Pancreas (tissue), 10 donors: ENCODE data around the gene CDX1. TPM values are rescaled to one million over a fixed set of nuclear protein-coding genes. Genes with fewer than 3 reads are reported as not detected.

Experiments used
- ATAC-seq, 4 donors: fragments of 200-7000 bp; cut with Tn5 transposase; one replicate each; pipeline versions ENCODE4 v1.8.0 to v1.9.1; 2020; ENCODE audit warnings: mild to moderate bottlenecking in 4 of 4, moderate library complexity in 4 of 4
- DNase-seq, 6 donors: peaks; one replicate each; pipeline ENCODE4 v3.0.0-alpha.2; 2020
- FAIRE-seq: peaks from 2 replicates; lab custom pipeline; 2012; peaks lifted over from hg19 to GRCh38; lab: Jason Lieb, UNC
- H3K27ac ChIP-seq, 4 donors: fragments of 200-600 bp; sonication (generic); 1 replicate in 3 of 4; 2 replicates in 1 of 4; pipeline versions ENCODE4 v1.5.0 to v1.8.0; 2020
- H3K27me3 ChIP-seq, 4 donors: fragments of 200-600 bp; one replicate each; pipeline ENCODE4 v1.8.0; 2021
- H3K36me3 ChIP-seq, 3 donors: fragments of 200-600 bp; sonication (generic) in 1 of 3; one replicate each; pipeline versions ENCODE4 v1.5.0 to v1.8.0; 2020 to 2021
- H3K4me1 ChIP-seq, 3 donors: fragments of 200-600 bp; one replicate each; pipeline ENCODE4 v1.8.0; 2021
- H3K4me3 ChIP-seq, 4 donors: fragments of 200-600 bp; sonication (generic) in 2 of 4; one replicate each; pipeline versions ENCODE4 v1.5.0 to v1.8.0; 2020 to 2021
- H3K9me3 ChIP-seq, 4 donors: fragments of 200-600 bp; one replicate each; pipeline ENCODE4 v1.8.0; 2021
- CTCF ChIP-seq, 4 donors: fragments of 200-600 bp; sonication (generic) in 3 of 4; IDR thresholded peaks; one replicate each; pipeline versions ENCODE4 v1.5.0 to v1.8.0; 2021; ENCODE audit warnings: antibody characterized with exemption in 4 of 4
- WGBS, 2 donors: extraction: QIAGEN DNeasy Blood & Tissue Kit; methylation state at CpG; one replicate each; pipeline ENCODE4 v1.1.7; 2013; 5-methylcytosine and 5-hydroxymethylcytosine counted together
- intact Hi-C, 3 donors: fragments of 100-400 bp; cut with DNase I; formaldehyde crosslinking; loops; one replicate each; pipeline versions ENCODE4 v1.11.1 to v1.14.2; 2022
- polyA plus RNA-seq, 2 donors: library from polyadenylated mRNA; stranded (reverse); fragments of 200-250 nt; gene quantifications; one replicate each; pipeline ENCODE4 v1.2.3, GENCODE V29; 2013
- total RNA-seq, 6 donors: library from RNA; stranded (reverse); fragmentation: NEBNext Ultra II Directional in 4 of 6; extraction: Animal tissue kit (Norgen Biotek cat#: 25700) in 4 of 6; gene quantifications; one replicate each; pipeline versions ENCODE4 v1.2.1 to v1.2.4, GENCODE V29; 2021 to 2023
- donor health status: healthy with polysubstance abuse.
- donor health status: DM: no; HTN: no; CAD: no; lungs with moderate emphysema.
- donor health status: DM: no; HTN: no; CAD: no.
- donor health status: control.
- donor health status: control.
- donor health status: Bipolar disorder and iron deficiency.
- donor health status: DM: yes; HTN: yes; CAD: no.
- donor health status: DM: no; HTN: no; CAD: no.
- donor health status: DM: no; HTN: no; CAD: no.
- donor health status: DM: yes; HTN: yes; CAD: no.

The CDX1 gene
- total and polyA plus RNA-seq, 8 donors = 0.13 to 0.19 (median 0.16) TPM; not detected in 5

GRCh38 chr5:150146235-150146634 is 20.3 kb upstream of the CDX1 start:
- Histone ChIP-seq H3K27me3 (no peaks in the 10 kb centered on the region), H3K4me1 (no peaks in the 10 kb centered on the region), H3K9me3 (no peaks in the 10 kb centered on the region), H3K4me3 (no peak overlapping the region), H3K27ac (no peak overlapping the region), H3K36me3 (no peaks in the 10 kb centered on the region)
- intact Hi-C loops = no loop called here
- no peak for DNase-seq
- no peak for ATAC-seq
- no peak for TF ChIP-seq CTCF (IDR thresholded peaks at IDR 0.05)
- no peak for FAIRE-seq
- 81 to 91% methylated on average over 5 of the region's 5 CpGs for WGBS, 2 donors

- Histone ChIP-seq H3K27ac (no peak overlapping the region), H3K4me3 (no peak overlapping the region), H3K9me3 (no peaks in the 10 kb centered on the region), H3K4me1 (no peaks in the 10 kb centered on the region), H3K36me3 (no peaks in the 10 kb centered on the region), H3K27me3 (no peaks in the 10 kb centered on the region)
- intact Hi-C loops = no loop called here
- WGBS, 2 donors = 88 to 89% methylated on average over 14 of the region's 14 CpGs
- no peak for TF ChIP-seq CTCF (IDR thresholded peaks at IDR 0.05)
- DNase-seq (no peak), ATAC-seq (no peak), FAIRE-seq (no peak)
Measured at GRCh38 chr5:150146862-150147601, 19.5 kb upstream of the CDX1 start.

GRCh38 chr5:150147670-150148069 is 18.9 kb upstream of the CDX1 start:
- TF ChIP-seq CTCF (IDR thresholded peaks at IDR 0.05) = no peak
- Histone ChIP-seq H3K4me1 (no peaks in the 10 kb centered on the region), H3K36me3 (no peaks in the 10 kb centered on the region), H3K4me3 (no peak overlapping the region), H3K27ac (no peak overlapping the region), H3K27me3 (no peaks in the 10 kb centered on the region), H3K9me3 (no peaks in the 10 kb centered on the region)
- WGBS, 2 donors = 89 to 91% methylated on average over 7 of the region's 7 CpGs
- DNase-seq (no peak), FAIRE-seq (no peak), ATAC-seq (no peak)
- intact Hi-C loops = no loop called here

- Histone ChIP-seq H3K4me3 (no peak overlapping the region), H3K27ac (no peak overlapping the region), H3K4me1 (no peaks in the 10 kb centered on the region), H3K36me3 (no peaks in the 10 kb centered on the region), H3K27me3 (no peaks in the 10 kb centered on the region), H3K9me3 (no peaks in the 10 kb centered on the region)
- no peak for TF ChIP-seq CTCF (IDR thresholded peaks at IDR 0.05)
- FAIRE-seq (no peak), DNase-seq (no peak), ATAC-seq (no peak)
- WGBS, 2 donors = 86 to 89% methylated on average over 11 of the region's 11 CpGs
- intact Hi-C loops = no loop called here
Measured at GRCh38 chr5:150148117-150148927, 18.3 kb upstream of the CDX1 start.

- intact Hi-C loops = no loop called here
- H3K27ac ChIP-seq = no peak overlapping the region
- H3K4me3 ChIP-seq = no peak overlapping the region
- H3K36me3 ChIP-seq = no peaks in the 10 kb centered on the region
- TF ChIP-seq CTCF (IDR thresholded peaks at IDR 0.05) = no peak
- no peaks in the 10 kb centered on the region for H3K27me3 ChIP-seq
- H3K4me1 ChIP-seq = no peaks in the 10 kb centered on the region
- FAIRE-seq (no peak), DNase-seq (no peak), ATAC-seq (no peak)
- H3K9me3 ChIP-seq = no peaks in the 10 kb centered on the region
Measured at GRCh38 chr5:150149618-150150017, 17.0 kb upstream of the CDX1 start.
